ENCODE data around the gene ETV2. TPM values are rescaled to one million over a fixed set of nuclear protein-coding genes. Genes with fewer than 3 reads are reported as not detected.
"Not testable (repeated sequence)": the region's sequence is repeated elsewhere in the genome, so short reads cannot be mapped to it uniquely, and the experiment has no call there.

ETV2 gene
- polyA plus RNA-seq, 1 donor (not counting 4 experiments of a cell fraction or from before 2014, with no cell fraction given) = 0.43 TPM

- no peak overlapping the region for H3K27ac ChIP-seq (ENCODE audit: control insufficient read depth, insufficient read depth, low read length)
- H3K4me3 ChIP-seq (ENCODE audit: control insufficient read depth in 2 of 3, extremely low read depth in 1 of 3, insufficient read depth in 2 of 3, low read depth in 1 of 3, low read length in 3 of 3) = no peak overlapping the region
- H3K9ac ChIP-seq (ENCODE audit: control insufficient read depth, extremely low read depth, insufficient read depth, low read length) = no peak overlapping the region
- TF ChIP-seq CTCF (optimal IDR thresholded peaks at IDR 0.05 in 1 of 3, IDR thresholded peaks at IDR 0.05 in 1 of 3, conservative IDR thresholded peaks at IDR 0.05 in 1 of 3; ENCODE audit: extremely low read depth in 1 of 3, insufficient read depth in 2 of 3, low read length in 3 of 3) (no peak), EZH2 (IDR thresholded peaks at IDR 0.05; ENCODE audit: low read length) (no peak)
- H3K9me1 ChIP-seq (ENCODE audit: control insufficient read depth, extremely low read depth, insufficient read depth, low read length) = no peaks in the 10 kb centered on the region
- peaks cover 4% of the 10 kb centered on the region for H3K4me1 ChIP-seq (ENCODE audit: control insufficient read depth, extremely low read depth, insufficient read depth, low read length)
- FAIRE-seq (no peak), DNase-seq (ENCODE audit: low read depth, low spot score) (no peak)
- dilution Hi-C loops (cut with MboI; ENCODE audit: extremely low pct_ligation_motif_present, low sequenced_read_pairs) = no loop called here
- no peak overlapping the region for H2AFZ ChIP-seq (ENCODE audit: control insufficient read depth, low read length)
- H3K79me2 ChIP-seq (ENCODE audit: control insufficient read depth, insufficient read depth, low read length) = peaks cover 32% of the 10 kb centered on the region
- H3K9me3 ChIP-seq (ENCODE audit: control insufficient read depth, low read depth, low read length) = no peaks in the 10 kb centered on the region
- H4K20me1 ChIP-seq (ENCODE audit: control insufficient read depth, extremely low read depth, insufficient read depth, low read length) = no peaks in the 10 kb centered on the region
- H3K27me3 ChIP-seq (ENCODE audit: control insufficient read depth, extremely low read depth, insufficient read depth, low read length) = no peaks in the 10 kb centered on the region
- no peak overlapping the region for H3K4me2 ChIP-seq (ENCODE audit: control insufficient read depth, extremely low read depth, insufficient read depth, low read depth, low read length)
- H3K36me3 ChIP-seq (ENCODE audit: control insufficient read depth in 2 of 2, extremely low read depth in 1 of 2, insufficient read depth in 2 of 2, low read length in 2 of 2) = peaks cover 11 to 12% of the 10 kb centered on the region in 2 experiments
These were observed 9.0 kb downstream of the ETV2 start for GRCh38 chr19:35650581-35650980.

- H3K4me1 ChIP-seq (ENCODE audit: control insufficient read depth, extremely low read depth, insufficient read depth, low read length); H3K27me3 ChIP-seq (ENCODE audit: control insufficient read depth, extremely low read depth, insufficient read depth, low read length); FAIRE-seq; H2AFZ ChIP-seq (ENCODE audit: control insufficient read depth, low read length); H3K9me3 ChIP-seq (ENCODE audit: control insufficient read depth, low read depth, low read length); H4K20me1 ChIP-seq (ENCODE audit: control insufficient read depth, extremely low read depth, insufficient read depth, low read length); H3K4me2 ChIP-seq (ENCODE audit: control insufficient read depth, extremely low read depth, insufficient read depth, low read depth, low read length); H3K9ac ChIP-seq (ENCODE audit: control insufficient read depth, extremely low read depth, insufficient read depth, low read length); H3K27ac ChIP-seq (ENCODE audit: control insufficient read depth, insufficient read depth, low read length); H3K9me1 ChIP-seq (ENCODE audit: control insufficient read depth, extremely low read depth, insufficient read depth, low read length); H3K4me3 ChIP-seq (ENCODE audit: control insufficient read depth in 2 of 3, extremely low read depth in 1 of 3, insufficient read depth in 2 of 3, low read depth in 1 of 3, low read length in 3 of 3); DNase-seq (ENCODE audit: low read depth, low spot score); dilution Hi-C loops (cut with MboI; ENCODE audit: extremely low pct_ligation_motif_present, low sequenced_read_pairs): not testable (repeated sequence)
- Histone ChIP-seq H3K79me2 (ENCODE audit: control insufficient read depth, insufficient read depth, low read length) (peaks cover 16% of the 10 kb centered on the region), H3K36me3 (ENCODE audit: control insufficient read depth in 2 of 2, extremely low read depth in 1 of 2, insufficient read depth in 2 of 2, low read length in 2 of 2) (peaks cover 24 to 26% of the 10 kb centered on the region in 2 experiments)
These were observed 13.3 kb downstream of the ETV2 start for GRCh38 chr19:35654828-35655227.

GRCh38 chr19:35655600-35655999 is 14.1 kb downstream of the ETV2 start:
- no peaks in the 10 kb centered on the region for H3K4me1 ChIP-seq (ENCODE audit: control insufficient read depth, extremely low read depth, insufficient read depth, low read length)
- H3K9ac ChIP-seq (ENCODE audit: control insufficient read depth, extremely low read depth, insufficient read depth, low read length) = no peak overlapping the region
- H3K9me3 ChIP-seq (ENCODE audit: control insufficient read depth, low read depth, low read length) = no peaks in the 10 kb centered on the region
- dilution Hi-C loops (cut with MboI; ENCODE audit: extremely low pct_ligation_motif_present, low sequenced_read_pairs) = no loop called here
- no peak for TF ChIP-seq CTCF (optimal IDR thresholded peaks at IDR 0.05 in 1 of 3, IDR thresholded peaks at IDR 0.05 in 1 of 3, conservative IDR thresholded peaks at IDR 0.05 in 1 of 3; ENCODE audit: extremely low read depth in 1 of 3, insufficient read depth in 2 of 3, low read length in 3 of 3)
- H3K79me2 ChIP-seq (ENCODE audit: control insufficient read depth, insufficient read depth, low read length) = peaks cover 10% of the 10 kb centered on the region
- no peak overlapping the region for H2AFZ ChIP-seq (ENCODE audit: control insufficient read depth, low read length)
- H3K36me3 ChIP-seq (ENCODE audit: control insufficient read depth in 2 of 2, extremely low read depth in 1 of 2, insufficient read depth in 2 of 2, low read length in 2 of 2) = peaks cover 24 to 27% of the 10 kb centered on the region in 2 experiments
- no peaks in the 10 kb centered on the region for H3K27me3 ChIP-seq (ENCODE audit: control insufficient read depth, extremely low read depth, insufficient read depth, low read length)
- H3K27ac ChIP-seq (ENCODE audit: control insufficient read depth, insufficient read depth, low read length) = no peak overlapping the region
- H4K20me1 ChIP-seq (ENCODE audit: control insufficient read depth, extremely low read depth, insufficient read depth, low read length) = no peaks in the 10 kb centered on the region
- FAIRE-seq = no peak
- DNase-seq (ENCODE audit: low read depth, low spot score) = no peak
- no peaks in the 10 kb centered on the region for H3K9me1 ChIP-seq (ENCODE audit: control insufficient read depth, extremely low read depth, insufficient read depth, low read length)
- no peak overlapping the region for H3K4me3 ChIP-seq (ENCODE audit: control insufficient read depth in 2 of 3, extremely low read depth in 1 of 3, insufficient read depth in 2 of 3, low read depth in 1 of 3, low read length in 3 of 3)
- H3K4me2 ChIP-seq (ENCODE audit: control insufficient read depth, extremely low read depth, insufficient read depth, low read depth, low read length) = no peak overlapping the region
